Keratinocyte (primary cell): ENCODE data around the gene SLAMF1. TPM values are rescaled to one million over a fixed set of nuclear protein-coding genes. Genes with fewer than 3 reads are reported as not detected.
A peak's percentile ranks its signal among the peaks of the same experiment; 100 is the strongest.

Source experiments
- DNase-seq: peaks from one replicate; pipeline ENCODE4 v3.0.0-alpha.2; 2011; ENCODE audit warnings: low read depth, missing footprints, low spot score
- FAIRE-seq: peaks from 2 replicates; lab custom pipeline; 2011; peaks lifted over from hg19 to GRCh38; lab: Jason Lieb, UNC
- H2AFZ ChIP-seq: 2 replicates; pipeline ENCODE4 v1.6.0; 2012; ENCODE audit warnings: low read length, control low read depth, inconsistent platforms; ENCODE audit not compliant: control insufficient read depth
- H3K27ac ChIP-seq: 2 replicates; pipeline ENCODE4 v1.5.1; 2011; ENCODE audit warnings: low read length; ENCODE audit not compliant: control insufficient read depth, insufficient read depth
- H3K27me3 ChIP-seq: 3 replicates; pipeline ENCODE4 v1.6.0; 2011; ENCODE audit warnings: low read length; ENCODE audit not compliant: control insufficient read depth, insufficient read depth; ENCODE audit errors: extremely low read depth
- H3K36me3 ChIP-seq, 2 experiments: 2 replicates in 1 of 2; 3 replicates in 1 of 2; pipeline ENCODE4 v1.5.1; 2011; ENCODE audit warnings: low read length in 2 of 2, mild to moderate bottlenecking in 1 of 2; ENCODE audit not compliant: control insufficient read depth in 2 of 2, insufficient read depth in 2 of 2; ENCODE audit errors: extremely low read depth in 1 of 2
- H3K4me1 ChIP-seq: 3 replicates; pipeline ENCODE4 v1.5.1; 2011; ENCODE audit warnings: low read length; ENCODE audit not compliant: control insufficient read depth, insufficient read depth; ENCODE audit errors: extremely low read depth
- H3K4me2 ChIP-seq: 3 replicates; pipeline ENCODE4 v1.6.0; 2011; ENCODE audit warnings: low read depth, low read length; ENCODE audit not compliant: control insufficient read depth, insufficient read depth; ENCODE audit errors: extremely low read depth
- H3K4me3 ChIP-seq, 3 experiments: fragments of 200-600 bp in 1 of 3; sonication (generic) in 1 of 3; 2 replicates in 2 of 3; 3 replicates in 1 of 3; pipeline ENCODE4 v1.5.1; 2011 to 2016; ENCODE audit warnings: low read length in 3 of 3, mild to moderate bottlenecking in 3 of 3, control low read depth in 2 of 3, inconsistent platforms in 1 of 3, low read depth in 1 of 3, mixed read lengths in 1 of 3, mixed run types in 1 of 3, moderate library complexity in 1 of 3; ENCODE audit not compliant: control insufficient read depth in 2 of 3, insufficient read depth in 2 of 3; ENCODE audit errors: extremely low read depth in 1 of 3
- H3K79me2 ChIP-seq: 2 replicates; pipeline ENCODE4 v1.6.0; 2012; ENCODE audit warnings: low read length; ENCODE audit not compliant: control insufficient read depth, insufficient read depth
- H3K9ac ChIP-seq: 3 replicates; pipeline ENCODE4 v1.6.0; 2011; ENCODE audit warnings: low read length; ENCODE audit not compliant: control insufficient read depth, insufficient read depth; ENCODE audit errors: extremely low read depth
- H3K9me1 ChIP-seq: 3 replicates; pipeline ENCODE4 v1.6.0; 2011; ENCODE audit warnings: low read length; ENCODE audit not compliant: control insufficient read depth, insufficient read depth; ENCODE audit errors: extremely low read depth
- H3K9me3 ChIP-seq: 2 replicates; pipeline ENCODE4 v1.5.1; 2012; ENCODE audit warnings: low read depth, low read length; ENCODE audit not compliant: control insufficient read depth
- H4K20me1 ChIP-seq: 3 replicates; pipeline ENCODE4 v1.6.0; 2011; ENCODE audit warnings: low read length; ENCODE audit not compliant: control insufficient read depth, insufficient read depth; ENCODE audit errors: extremely low read depth
- EZH2 ChIP-seq: IDR thresholded peaks from one replicate; pipeline ENCODE4 v1.6.1; 2012; ENCODE audit warnings: inconsistent platforms, mild to moderate bottlenecking, low read length, moderate library complexity
- dilution Hi-C: fragments of 300-500 bp; cut with MboI; formaldehyde crosslinking; loops from one replicate; pipeline ENCODE4 v1.7.0; 2020; ENCODE audit warnings: low sequenced_read_pairs; ENCODE audit not compliant: extremely low pct_ligation_motif_present
- polyA plus RNA-seq, 5 experiments: library from polyadenylated mRNA; depleted of rRNA in 3 of 5; stranded (reverse) in 3 of 5; stranded (forward) in 1 of 5; unstranded in 1 of 5; fragments of >200 nt; gene quantifications; 1 replicate in 1 of 5; 2 replicates in 3 of 5; 3 replicates in 1 of 5; pipeline versions ENCODE4 v1.2.1 to v1.2.3, GENCODE V29; 2011 to 2012; ENCODE audit warnings: missing spikeins in 2 of 5, low read depth in 1 of 5, low replicate concordance in 1 of 5
- TF ChIP-seq, protein P1 (sequence below), 3 experiments: IDR thresholded peaks in 1 of 3; conservative IDR thresholded peaks in 1 of 3; optimal IDR thresholded peaks in 1 of 3; 2 replicates in 2 of 3; 3 replicates in 1 of 3; pipeline versions ENCODE3 to v1.5.1; 2011; ENCODE audit warnings: low read length in 3 of 3, mild to moderate bottlenecking in 3 of 3, moderate library complexity in 2 of 3, control low read depth in 1 of 3, inconsistent platforms in 1 of 3; ENCODE audit not compliant: insufficient read depth in 2 of 3; ENCODE audit errors: extremely low read depth in 1 of 3

Gene SLAMF1
- polyA plus RNA-seq, 1 donor (not counting 4 experiments of a cell fraction or from before 2014, with no cell fraction given): not detected

DNA sequence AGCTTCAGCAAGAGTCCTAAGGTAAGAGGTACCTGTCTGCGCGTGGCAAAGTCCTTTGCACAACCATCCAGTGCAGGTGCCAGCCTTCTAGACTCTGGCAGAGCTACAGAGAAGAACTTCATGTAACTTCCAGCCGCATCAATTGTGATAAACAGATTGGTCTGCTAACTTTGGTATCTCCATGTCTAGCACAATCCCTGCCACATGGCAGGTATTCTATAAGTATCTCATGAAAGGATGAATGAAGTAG, 35.0 kb upstream of the SLAMF1 start:
- dilution Hi-C loops: no loop called here
- DNase-seq (no peak), FAIRE-seq (no peak)
- Histone ChIP-seq H2AFZ (no peak overlapping the region), H3K4me3 (no peak overlapping the region), H3K9ac (no peak overlapping the region), H3K79me2 (no peaks in the 10 kb centered on the region), H3K4me1 (no peaks in the 10 kb centered on the region), H4K20me1 (no peaks in the 10 kb centered on the region), H3K9me1 (no peaks in the 10 kb centered on the region), H3K27ac (no peak overlapping the region), H3K4me2 (no peak overlapping the region), H3K36me3 (no peaks in the 10 kb centered on the region), H3K9me3 (no peaks in the 10 kb centered on the region), H3K27me3 (no peaks in the 10 kb centered on the region)
- TF ChIP-seq, protein P1, sequence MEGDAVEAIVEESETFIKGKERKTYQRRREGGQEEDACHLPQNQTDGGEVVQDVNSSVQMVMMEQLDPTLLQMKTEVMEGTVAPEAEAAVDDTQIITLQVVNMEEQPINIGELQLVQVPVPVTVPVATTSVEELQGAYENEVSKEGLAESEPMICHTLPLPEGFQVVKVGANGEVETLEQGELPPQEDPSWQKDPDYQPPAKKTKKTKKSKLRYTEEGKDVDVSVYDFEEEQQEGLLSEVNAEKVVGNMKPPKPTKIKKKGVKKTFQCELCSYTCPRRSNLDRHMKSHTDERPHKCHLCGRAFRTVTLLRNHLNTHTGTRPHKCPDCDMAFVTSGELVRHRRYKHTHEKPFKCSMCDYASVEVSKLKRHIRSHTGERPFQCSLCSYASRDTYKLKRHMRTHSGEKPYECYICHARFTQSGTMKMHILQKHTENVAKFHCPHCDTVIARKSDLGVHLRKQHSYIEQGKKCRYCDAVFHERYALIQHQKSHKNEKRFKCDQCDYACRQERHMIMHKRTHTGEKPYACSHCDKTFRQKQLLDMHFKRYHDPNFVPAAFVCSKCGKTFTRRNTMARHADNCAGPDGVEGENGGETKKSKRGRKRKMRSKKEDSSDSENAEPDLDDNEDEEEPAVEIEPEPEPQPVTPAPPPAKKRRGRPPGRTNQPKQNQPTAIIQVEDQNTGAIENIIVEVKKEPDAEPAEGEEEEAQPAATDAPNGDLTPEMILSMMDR (optimal IDR thresholded peaks at IDR 0.05 in 1 of 3, IDR thresholded peaks at IDR 0.05 in 1 of 3, conservative IDR thresholded peaks at IDR 0.05 in 1 of 3; ENCODE audit: extremely low read depth in 1 of 3, insufficient read depth in 2 of 3, low read length in 3 of 3): no peak
- TF ChIP-seq EZH2: no peak

DNA sequence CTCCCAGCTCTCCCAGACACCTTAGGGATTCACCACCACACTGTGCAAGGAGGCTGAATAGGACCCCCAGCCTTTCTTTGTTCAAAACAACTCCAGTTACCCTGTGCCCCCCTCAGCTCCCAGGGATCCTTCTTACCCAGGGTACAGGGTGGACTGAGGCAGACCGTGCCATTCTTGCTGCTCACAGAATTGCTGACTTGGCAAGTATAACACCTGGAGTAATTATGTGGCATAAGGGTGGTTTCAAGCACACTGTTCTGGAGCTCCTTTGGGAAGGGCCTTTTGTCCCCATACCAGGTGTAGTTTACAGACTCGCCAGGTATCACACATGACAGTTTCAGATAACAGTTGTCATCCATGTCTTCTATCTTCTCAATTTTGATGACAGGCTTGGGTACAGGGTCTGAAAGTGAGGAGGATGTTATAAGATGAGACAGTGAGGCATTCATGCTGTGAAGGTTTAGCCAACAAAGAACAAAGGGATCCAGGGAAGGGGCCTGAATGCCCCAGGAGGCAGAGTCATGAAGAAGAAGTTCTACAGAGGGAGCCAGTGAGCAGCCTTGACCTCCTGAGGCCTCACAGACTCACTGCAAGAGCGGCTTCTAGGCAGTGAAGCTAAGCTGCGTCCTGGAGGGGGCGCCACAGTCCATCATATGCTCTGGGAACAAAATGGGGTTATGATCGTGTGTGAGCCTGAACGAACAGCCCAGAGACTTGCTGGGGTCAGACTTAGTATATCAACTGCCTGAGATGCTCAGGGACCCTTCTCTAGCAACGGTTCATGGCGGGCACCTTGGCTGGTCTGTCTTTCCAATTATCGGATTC, 34.4 kb upstream of the SLAMF1 start:
- FAIRE-seq (peak; percentile 86), DNase-seq (peak; percentile 50)
- H3K4me1 ChIP-seq: no peaks in the 10 kb centered on the region
- dilution Hi-C loops: no loop called here
- no peaks in the 10 kb centered on the region for H3K9me1 ChIP-seq
- no peak for TF ChIP-seq EZH2
- TF ChIP-seq, protein P1 (optimal IDR thresholded peaks at IDR 0.05 in 1 of 3, IDR thresholded peaks at IDR 0.05 in 1 of 3, conservative IDR thresholded peaks at IDR 0.05 in 1 of 3; ENCODE audit: extremely low read depth in 1 of 3, insufficient read depth in 2 of 3, low read length in 3 of 3): peak; percentile 97 to 99 (median 99)
- H3K27ac ChIP-seq: no peak overlapping the region
- H3K4me3 ChIP-seq: no peak overlapping the region
- no peaks in the 10 kb centered on the region for H3K9me3 ChIP-seq
- no peak overlapping the region for H3K9ac ChIP-seq
- H3K4me2 ChIP-seq: no peak overlapping the region
- H2AFZ ChIP-seq: no peak overlapping the region
- no peaks in the 10 kb centered on the region for H3K36me3 ChIP-seq
- no peaks in the 10 kb centered on the region for H3K27me3 ChIP-seq
- no peaks in the 10 kb centered on the region for H3K79me2 ChIP-seq
- no peaks in the 10 kb centered on the region for H4K20me1 ChIP-seq
